Tibial nerve (tissue), 4 donors: ENCODE results near the gene GTSE1. TPM values are rescaled to one million over a fixed set of nuclear protein-coding genes. Genes with fewer than 3 reads are reported as not detected.

Experiments
- DNase-seq, 2 donors: peaks; one replicate each; pipeline ENCODE4 v3.0.0-alpha.2; 2019; ENCODE audit warnings: low spot score in 2 of 2
- H3K27ac ChIP-seq, 4 donors: fragments of 200-600 bp; sonication (generic) in 3 of 4; one replicate each; pipeline ENCODE4 v1.5.1; 2017 to 2019; ENCODE audit warnings: mild to moderate bottlenecking in 1 of 4
- H3K27me3 ChIP-seq, 2 donors: fragments of 200-600 bp; sonication (generic) in 1 of 2; one replicate each; pipeline versions ENCODE4 v1.5.1 to v1.6.0; 2017 to 2019
- H3K36me3 ChIP-seq, 3 donors: fragments of 200-600 bp; sonication (generic); one replicate each; pipeline ENCODE4 v1.5.1; 2018 to 2019
- H3K4me1 ChIP-seq, 4 donors: fragments of 200-600 bp; sonication (generic) in 3 of 4; one replicate each; pipeline ENCODE4 v1.5.1; 2017 to 2019
- H3K4me3 ChIP-seq, 4 donors: fragments of 200-600 bp; sonication (generic) in 3 of 4; one replicate each; pipeline ENCODE4 v1.5.1; 2017 to 2019; ENCODE audit warnings: mild to moderate bottlenecking in 1 of 4, moderate library complexity in 1 of 4
- H3K9me3 ChIP-seq, 4 donors: fragments of 200-600 bp; sonication (generic) in 3 of 4; one replicate each; pipeline ENCODE4 v1.5.1; 2017 to 2019
- CTCF ChIP-seq, 5 experiments: fragments of 200-600 bp in 3 of 5; fragments of 450-650 bp in 2 of 5; sonication (generic) in 3 of 5; IDR thresholded peaks; one replicate each; pipeline ENCODE4 v1.5.1; 2016 to 2019; ENCODE audit warnings: antibody characterized with exemption in 5 of 5, mild to moderate bottlenecking in 3 of 5, moderate library complexity in 2 of 5
- EP300 ChIP-seq, 2 donors: sonication (generic); formaldehyde crosslinking; IDR thresholded peaks; one replicate each; pipeline ENCODE4 v1.6.1; 2017; ENCODE audit warnings: antibody characterized with exemption in 2 of 2, mild to moderate bottlenecking in 1 of 2
- POLR2A ChIP-seq, 2 donors: fragments of 450-650 bp; IDR thresholded peaks; one replicate each; pipeline ENCODE4 v1.6.1; 2017; ENCODE audit warnings: antibody characterized with exemption in 2 of 2, mild to moderate bottlenecking in 2 of 2, moderate library complexity in 2 of 2
- WGBS, 2 donors: methylation state at CpG; one replicate each; pipeline ENCODE4 v1.1.5; 2018; 5-methylcytosine and 5-hydroxymethylcytosine counted together
- total RNA-seq, 4 donors: library from RNA; depleted of rRNA; stranded (reverse); fragments of >200 nt; gene quantifications; one replicate each; pipeline ENCODE4 v1.1.0, GENCODE V29; 2016

The GTSE1 gene
- total RNA-seq, 4 donors from 2014 or later = 0.30 to 3.3 TPM; not detected in 2

DNA sequence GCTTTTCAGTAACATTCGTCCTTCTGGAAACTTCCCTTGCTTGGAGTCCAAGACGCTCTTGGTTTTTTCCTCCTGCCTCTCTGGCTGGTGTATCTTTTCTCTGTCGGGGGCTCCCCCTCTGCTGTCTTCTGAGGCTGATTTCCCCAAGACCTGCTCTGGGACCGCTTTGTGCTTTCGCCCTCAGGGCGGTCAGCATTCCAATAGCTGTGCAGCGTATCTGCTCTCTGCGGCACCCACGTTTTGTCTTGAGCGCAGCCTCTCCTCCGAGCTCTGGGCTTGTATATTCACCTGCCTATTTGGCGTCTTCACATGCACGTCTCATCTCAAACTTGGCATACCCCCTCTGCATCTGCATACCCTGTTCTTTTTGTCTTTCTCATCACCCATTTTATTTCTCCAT, 2.4 kb downstream of the GTSE1 start:
- DNase-seq = no peak
- Histone ChIP-seq H3K4me3 (no peak overlapping the region), H3K9me3 (no peaks in the 10 kb centered on the region), H3K27me3 (no peaks in the 10 kb centered on the region), H3K36me3 (peaks cover 0 to under 1% (median 0%) of the 10 kb centered on the region in 3 donors), H3K27ac (no peak overlapping the region), H3K4me1 (peaks cover 0 to 23% (median 15%) of the 10 kb centered on the region in 4 donors)
- 89 to 93% methylated on average over 13 of the region's 13 CpGs for WGBS, 2 donors
- TF ChIP-seq POLR2A (IDR thresholded peaks at IDR 0.05) (no peak), EP300 (IDR thresholded peaks at IDR 0.05) (no peak), CTCF (IDR thresholded peaks at IDR 0.05) (no peak)

DNA sequence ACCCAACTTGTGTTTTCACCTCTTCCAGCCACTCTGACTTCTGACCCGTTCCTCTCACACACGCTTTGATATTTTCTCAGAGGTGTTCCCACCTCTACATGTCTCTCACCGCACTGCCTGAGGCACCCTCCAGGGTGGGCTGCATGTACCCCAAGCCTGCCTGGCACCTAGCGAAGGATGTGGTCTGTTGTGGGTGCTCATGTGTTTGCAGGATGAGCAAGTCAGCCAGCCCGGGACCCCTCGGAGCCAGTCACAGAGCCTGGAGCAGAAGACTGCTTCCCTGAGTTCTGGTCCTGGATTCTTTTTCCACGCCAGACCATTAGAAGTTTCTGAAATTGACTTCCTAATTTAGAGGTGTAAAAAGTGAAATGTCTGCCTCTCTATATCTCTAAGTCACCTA, 3.8 kb downstream of the GTSE1 start:
- H3K9me3 ChIP-seq = no peaks in the 10 kb centered on the region
- DNase-seq = no peak
- peaks cover 0 to 21% (median 14%) of the 10 kb centered on the region in 4 donors for H3K4me1 ChIP-seq
- 95% methylated on average over 7 of the region's 7 CpGs for WGBS, 2 donors
- H3K27ac ChIP-seq = no peak overlapping the region
- no peak overlapping the region for H3K4me3 ChIP-seq
- H3K36me3 ChIP-seq = no peaks in the 10 kb centered on the region
- no peaks in the 10 kb centered on the region for H3K27me3 ChIP-seq
- TF ChIP-seq POLR2A (IDR thresholded peaks at IDR 0.05) (no peak), CTCF (IDR thresholded peaks at IDR 0.05) (no peak), EP300 (IDR thresholded peaks at IDR 0.05) (no peak)

DNA sequence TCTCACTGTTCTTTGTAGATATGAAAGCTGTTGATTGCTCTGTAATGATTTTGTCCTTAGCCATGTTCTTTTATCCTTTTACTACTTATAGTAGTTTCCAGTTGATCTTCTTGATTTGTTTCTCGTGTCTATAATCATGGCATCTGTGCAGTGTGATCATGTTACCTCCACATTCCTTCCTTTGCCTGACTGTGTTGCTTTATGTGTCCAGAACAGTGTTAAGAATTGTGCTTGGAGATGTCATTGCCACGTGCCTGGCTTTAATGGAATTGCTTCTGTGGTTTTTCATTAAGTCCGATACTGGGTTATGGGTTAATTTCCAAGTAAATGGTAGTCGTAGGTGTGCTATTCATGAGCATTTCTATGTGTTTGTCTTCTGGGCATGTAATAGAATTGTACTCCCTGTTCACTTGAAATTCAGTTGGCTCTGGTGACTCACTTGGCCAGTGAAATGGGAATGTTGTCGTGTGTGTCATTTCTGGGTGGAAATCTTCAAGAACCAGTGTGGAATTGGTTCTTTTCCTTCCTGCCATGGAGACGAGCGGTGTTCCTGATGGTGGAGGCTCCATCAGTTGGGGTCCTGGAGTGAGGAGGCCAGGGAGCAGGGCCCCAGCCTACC, 6.8 kb downstream of the GTSE1 start:
- TF ChIP-seq EP300 (IDR thresholded peaks at IDR 0.05) (no peak), POLR2A (IDR thresholded peaks at IDR 0.05) (no peak), CTCF (IDR thresholded peaks at IDR 0.05) (no peak)
- no peak for DNase-seq
- H3K4me3 ChIP-seq = no peak overlapping the region
- H3K36me3 ChIP-seq = no peaks in the 10 kb centered on the region
- 85 to 90% methylated on average over 7 of the region's 7 CpGs for WGBS, 2 donors
- H3K27me3 ChIP-seq = no peaks in the 10 kb centered on the region
- H3K9me3 ChIP-seq = no peaks in the 10 kb centered on the region
- no peaks in the 10 kb centered on the region for H3K4me1 ChIP-seq
- no peak overlapping the region for H3K27ac ChIP-seq

DNA sequence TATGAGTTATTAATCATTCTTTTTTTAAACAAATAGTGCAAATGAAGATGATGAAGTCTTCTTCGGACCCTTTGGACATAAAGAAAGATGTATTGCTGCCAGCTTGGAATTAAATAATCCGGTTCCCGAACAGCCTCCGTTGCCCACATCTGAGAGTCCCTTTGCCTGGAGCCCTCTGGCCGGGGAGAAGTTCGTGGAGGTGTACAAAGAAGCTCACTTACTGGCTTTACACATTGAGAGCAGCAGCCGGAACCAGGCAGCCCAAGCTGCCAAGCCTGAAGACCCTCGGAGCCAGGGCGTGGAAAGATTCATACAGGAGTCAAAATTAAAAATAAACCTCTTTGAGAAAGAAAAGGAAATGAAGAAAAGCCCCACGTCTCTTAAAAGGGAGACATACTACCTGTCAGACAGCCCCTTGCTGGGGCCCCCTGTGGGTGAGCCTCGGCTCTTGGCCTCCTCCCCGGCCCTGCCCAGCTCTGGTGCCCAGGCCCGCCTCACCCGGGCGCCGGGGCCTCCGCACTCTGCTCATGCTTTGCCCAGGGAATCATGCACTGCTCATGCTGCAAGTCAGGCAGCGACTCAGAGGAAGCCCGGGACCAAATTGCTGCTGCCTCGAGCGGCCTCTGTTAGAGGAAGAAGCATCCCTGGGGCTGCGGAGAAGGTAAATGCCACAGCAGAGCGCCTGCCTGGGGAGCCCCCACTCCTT, 11.8 kb downstream of the GTSE1 start:
- no peak for TF ChIP-seq EP300 (IDR thresholded peaks at IDR 0.05)
- TF ChIP-seq POLR2A (IDR thresholded peaks at IDR 0.05) = no peak
- TF ChIP-seq CTCF (IDR thresholded peaks at IDR 0.05) = no peak
- 88% methylated on average over 23 of the region's 23 CpGs for WGBS, 2 donors
- no peak overlapping the region for H3K4me3 ChIP-seq
- no peak for DNase-seq
- no peaks in the 10 kb centered on the region for H3K27me3 ChIP-seq
- H3K27ac ChIP-seq = no peak overlapping the region
- H3K4me1 ChIP-seq = no peaks in the 10 kb centered on the region
- H3K9me3 ChIP-seq = no peaks in the 10 kb centered on the region
- no peaks in the 10 kb centered on the region for H3K36me3 ChIP-seq

GRCh38 chr22:46309526-46310085, 12.9 kb downstream of the GTSE1 start:
- 77 to 94% methylated on average over 15 of the region's 15 CpGs for WGBS, 2 donors

More at GRCh38 chr22:46309526-46310085, 12.9 kb downstream of the GTSE1 start:
- Histone ChIP-seq H3K4me3 (no peak overlapping the region), H3K36me3 (no peaks in the 10 kb centered on the region), H3K9me3 (no peaks in the 10 kb centered on the region), H3K27me3 (no peaks in the 10 kb centered on the region), H3K4me1 (no peaks in the 10 kb centered on the region), H3K27ac (no peak overlapping the region)
- no peak for TF ChIP-seq CTCF (IDR thresholded peaks at IDR 0.05)
- TF ChIP-seq EP300 (IDR thresholded peaks at IDR 0.05) = no peak
- TF ChIP-seq POLR2A (IDR thresholded peaks at IDR 0.05) = no peak
- DNase-seq = no peak
